GM19240 (cell line): ENCODE data around the gene SON.

Experiments used
- DNase-seq: peaks from one replicate; pipeline ENCODE4 v3.0.0; 2011; ENCODE audit warnings: low spot score; ENCODE audit not compliant: insufficient read length

SON gene

GRCh38 chr21:33544451-33545195 is 1.8 kb downstream of the SON start:
- no peak for DNase-seq

- DNase-seq = no peak
Measured at GRCh38 chr21:33546086-33546485, 3.2 kb downstream of the SON start.

GRCh38 chr21:33549848-33550771 is 7.3 kb downstream of the SON start:
- no peak for DNase-seq

GRCh38 chr21:33550772-33551660 is 8.2 kb downstream of the SON start:
- no peak for DNase-seq

DNA sequence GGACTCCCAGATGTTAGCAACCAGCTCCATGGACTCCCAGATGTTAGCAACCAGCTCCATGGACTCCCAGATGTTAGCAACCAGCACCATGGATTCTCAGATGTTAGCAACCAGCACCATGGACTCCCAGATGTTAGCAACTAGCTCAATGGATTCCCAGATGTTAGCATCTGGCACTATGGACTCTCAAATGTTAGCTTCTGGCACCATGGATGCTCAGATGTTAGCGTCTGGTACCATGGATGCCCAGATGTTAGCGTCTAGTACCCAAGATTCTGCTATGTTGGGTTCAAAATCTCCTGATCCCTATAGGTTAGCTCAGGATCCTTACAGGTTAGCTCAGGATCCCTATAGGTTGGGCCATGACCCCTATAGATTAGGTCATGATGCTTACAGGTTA is 8.8 kb downstream of the SON start:
- no peak for DNase-seq

DNA sequence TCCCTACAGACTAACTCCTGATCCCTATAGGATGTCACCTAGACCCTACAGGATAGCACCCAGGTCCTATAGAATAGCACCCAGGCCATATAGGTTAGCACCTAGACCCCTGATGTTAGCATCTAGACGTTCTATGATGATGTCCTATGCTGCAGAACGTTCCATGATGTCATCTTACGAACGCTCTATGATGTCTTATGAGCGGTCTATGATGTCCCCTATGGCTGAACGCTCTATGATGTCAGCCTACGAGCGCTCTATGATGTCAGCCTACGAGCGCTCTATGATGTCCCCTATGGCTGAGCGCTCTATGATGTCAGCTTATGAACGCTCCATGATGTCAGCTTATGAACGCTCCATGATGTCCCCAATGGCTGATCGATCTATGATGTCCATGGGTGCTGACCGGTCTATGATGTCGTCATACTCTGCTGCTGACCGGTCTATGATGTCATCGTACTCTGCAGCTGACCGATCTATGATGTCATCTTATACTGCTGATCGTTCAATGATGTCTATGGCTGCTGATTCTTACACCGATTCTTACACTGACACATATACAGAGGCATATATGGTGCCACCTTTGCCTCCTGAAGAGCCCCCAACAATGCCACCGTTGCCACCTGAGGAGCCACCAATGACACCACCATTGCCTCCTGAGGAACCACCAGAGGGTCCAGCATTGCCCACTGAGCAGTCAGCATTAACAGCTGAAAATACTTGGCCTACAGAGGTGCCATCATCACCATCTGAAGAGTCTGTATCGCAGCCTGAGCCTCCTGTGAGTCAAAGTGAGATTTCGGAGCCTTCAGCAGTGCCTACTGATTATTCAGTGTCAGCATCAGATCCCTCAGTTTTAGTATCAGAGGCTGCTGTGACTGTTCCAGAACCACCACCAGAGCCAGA is 9.5 kb downstream of the SON start:
- DNase-seq = no peak

DNA sequence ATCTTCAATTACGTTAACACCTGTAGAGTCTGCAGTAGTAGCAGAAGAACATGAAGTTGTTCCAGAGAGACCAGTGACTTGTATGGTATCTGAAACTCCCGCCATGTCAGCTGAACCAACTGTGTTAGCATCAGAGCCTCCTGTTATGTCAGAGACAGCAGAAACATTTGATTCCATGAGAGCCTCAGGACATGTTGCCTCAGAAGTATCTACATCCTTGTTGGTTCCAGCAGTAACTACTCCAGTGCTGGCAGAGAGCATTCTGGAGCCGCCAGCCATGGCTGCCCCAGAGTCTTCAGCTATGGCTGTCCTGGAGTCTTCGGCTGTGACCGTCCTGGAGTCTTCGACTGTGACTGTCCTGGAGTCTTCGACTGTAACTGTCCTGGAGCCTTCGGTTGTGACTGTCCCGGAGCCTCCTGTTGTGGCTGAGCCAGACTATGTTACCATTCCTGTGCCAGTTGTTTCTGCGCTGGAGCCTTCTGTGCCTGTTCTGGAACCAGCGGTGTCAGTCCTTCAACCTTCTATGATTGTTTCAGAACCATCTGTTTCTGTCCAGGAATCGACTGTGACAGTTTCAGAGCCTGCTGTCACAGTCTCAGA is 10.3 kb downstream of the SON start:
- no peak for DNase-seq

DNA sequence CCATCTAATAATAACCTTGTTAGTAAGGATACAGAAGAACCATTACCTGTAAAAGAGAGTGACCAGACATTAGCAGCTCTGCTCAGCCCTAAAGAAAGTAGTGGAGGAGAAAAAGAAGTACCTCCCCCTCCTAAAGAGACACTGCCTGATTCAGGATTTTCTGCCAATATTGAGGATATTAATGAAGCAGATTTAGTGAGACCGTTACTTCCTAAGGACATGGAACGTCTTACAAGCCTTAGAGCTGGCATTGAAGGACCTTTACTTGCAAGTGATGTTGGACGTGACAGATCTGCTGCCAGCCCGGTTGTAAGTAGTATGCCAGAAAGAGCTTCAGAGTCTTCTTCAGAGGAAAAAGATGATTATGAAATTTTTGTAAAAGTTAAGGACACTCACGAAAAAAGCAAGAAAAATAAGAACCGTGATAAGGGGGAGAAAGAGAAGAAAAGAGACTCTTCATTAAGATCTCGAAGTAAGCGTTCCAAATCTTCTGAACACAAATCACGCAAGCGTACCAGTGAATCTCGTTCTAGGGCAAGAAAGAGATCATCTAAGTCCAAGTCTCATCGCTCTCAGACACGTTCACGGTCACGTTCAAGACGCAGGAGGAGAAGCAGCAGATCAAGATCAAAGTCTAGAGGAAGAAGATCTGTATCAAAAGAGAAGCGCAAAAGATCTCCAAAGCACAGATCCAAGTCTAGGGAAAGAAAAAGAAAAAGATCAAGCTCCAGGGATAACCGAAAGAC is 11.6 kb downstream of the SON start:
- no peak for DNase-seq

DNA sequence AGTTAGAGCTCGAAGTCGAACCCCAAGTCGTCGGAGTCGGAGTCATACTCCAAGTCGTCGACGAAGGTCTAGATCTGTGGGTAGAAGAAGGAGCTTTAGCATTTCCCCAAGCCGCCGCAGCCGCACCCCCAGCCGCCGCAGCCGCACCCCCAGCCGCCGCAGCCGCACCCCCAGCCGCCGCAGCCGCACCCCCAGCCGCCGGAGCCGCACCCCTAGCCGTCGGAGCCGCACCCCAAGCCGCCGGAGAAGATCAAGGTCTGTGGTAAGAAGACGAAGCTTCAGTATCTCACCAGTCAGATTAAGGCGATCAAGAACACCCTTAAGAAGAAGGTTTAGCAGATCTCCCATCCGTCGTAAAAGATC is 12.1 kb downstream of the SON start:
- no peak for DNase-seq

DNA sequence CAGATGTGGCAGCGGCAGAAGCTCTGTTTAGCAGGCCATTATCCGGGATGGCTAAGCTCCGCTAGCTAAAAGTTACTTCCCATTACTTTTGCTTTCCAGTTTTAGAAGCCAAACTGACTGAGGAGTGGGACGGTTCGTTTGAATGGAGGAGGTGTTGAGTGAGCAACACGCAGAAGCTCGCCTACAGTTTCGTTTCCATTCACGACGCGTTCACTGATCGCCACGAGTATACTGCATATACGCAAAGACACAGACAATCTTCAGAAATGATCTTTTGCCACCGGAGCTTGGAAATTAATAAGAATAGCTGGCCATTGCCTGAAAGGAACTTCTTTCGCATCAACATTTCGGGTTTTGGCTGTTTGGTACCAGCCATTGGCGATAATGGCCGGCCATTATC is 14.6 kb downstream of the SON start:
- no peak for DNase-seq

DNA sequence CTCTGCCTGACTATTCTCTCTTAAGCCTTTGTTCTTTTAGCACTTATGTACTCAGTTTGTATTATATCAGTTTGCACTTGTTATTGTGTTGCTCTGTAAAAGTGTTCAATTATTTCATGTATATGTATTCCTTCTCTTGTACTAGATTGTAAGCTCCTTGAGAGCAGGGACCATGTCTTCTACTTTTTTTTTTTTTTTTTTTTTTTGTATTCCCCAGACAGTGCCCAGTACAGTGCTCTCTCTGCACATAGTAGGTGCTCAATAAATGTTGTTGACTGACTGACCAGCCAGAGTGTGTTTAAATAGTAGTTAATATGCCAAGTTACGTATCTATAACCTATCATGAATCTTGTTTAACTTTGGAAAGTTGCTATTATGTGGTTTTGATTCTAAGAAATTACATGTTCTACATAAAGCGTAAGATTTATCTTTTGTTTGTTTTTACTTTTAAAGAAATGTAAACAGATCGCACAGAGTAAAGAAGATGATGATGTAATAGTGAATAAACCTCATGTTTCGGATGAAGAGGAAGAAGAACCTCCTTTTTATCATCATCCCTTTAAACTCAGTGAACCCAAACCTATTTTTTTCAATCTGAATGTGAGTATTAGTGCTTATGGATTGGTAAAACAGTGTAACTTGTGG is 16.1 kb downstream of the SON start:
- DNase-seq = no peak

- no peak for DNase-seq
Measured at GRCh38 chr21:33559813-33560212, 17.0 kb downstream of the SON start.

DNA sequence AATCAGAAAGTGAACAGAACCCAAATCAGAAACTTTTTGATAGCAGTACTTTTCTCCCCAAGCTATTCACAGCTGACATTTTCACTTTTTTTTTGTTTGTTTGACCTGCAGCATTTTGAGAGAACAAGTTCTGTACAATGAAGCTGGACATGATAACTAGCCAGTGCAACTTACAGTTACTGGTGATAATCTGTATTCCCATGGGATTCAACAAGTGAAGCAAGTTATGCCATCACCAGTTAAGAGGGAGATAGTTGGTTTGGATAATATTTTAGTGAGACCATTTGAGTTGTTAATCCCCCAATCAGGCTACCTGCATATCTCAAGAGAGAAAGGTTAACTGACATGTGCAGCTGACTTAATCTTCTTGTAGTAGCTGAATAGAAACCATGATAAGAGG is 18.1 kb downstream of the SON start:
- DNase-seq = no peak

GRCh38 chr21:33561373-33561772 is 18.5 kb downstream of the SON start:
- DNase-seq = no peak

DNA sequence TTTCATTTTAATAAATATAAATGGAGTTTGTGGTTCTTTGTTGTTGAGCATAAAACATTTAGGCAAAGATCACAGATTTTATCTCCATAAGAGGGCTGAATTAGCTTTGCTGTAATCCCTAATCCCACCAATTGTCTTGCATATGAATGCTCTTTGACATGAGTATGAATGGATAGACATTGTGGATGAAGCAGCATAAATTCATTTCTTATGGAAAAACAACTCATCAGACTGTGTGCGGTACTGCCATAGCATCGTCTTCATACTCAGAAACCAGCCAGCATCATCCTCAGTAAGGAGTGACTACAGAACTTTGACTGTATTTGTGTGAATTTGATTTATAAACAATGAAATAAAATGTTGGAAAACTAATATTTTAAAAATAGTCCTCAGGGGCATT is 19.6 kb downstream of the SON start:
- no peak for DNase-seq

- no peak for DNase-seq
Measured at GRCh38 chr21:33566514-33566913, 23.7 kb downstream of the SON start.

DNA sequence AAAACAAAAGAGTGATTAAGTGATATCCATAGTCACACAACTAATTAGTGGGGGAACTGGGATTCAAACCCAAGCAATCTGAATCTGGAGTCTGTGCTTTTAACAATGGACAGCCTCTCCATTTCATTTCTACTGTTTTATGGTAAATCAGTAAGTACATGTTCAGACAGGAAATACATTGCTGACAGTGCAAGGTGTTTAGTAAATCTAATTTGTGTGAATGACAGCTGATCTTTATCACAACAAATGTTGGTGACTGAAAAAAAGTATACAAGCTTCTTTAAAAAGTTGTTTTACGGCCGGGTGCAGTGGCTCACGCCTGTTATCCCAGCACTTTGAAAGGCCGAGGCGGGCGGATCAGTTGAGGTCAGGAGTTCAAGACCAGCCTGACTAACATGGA is 25.1 kb downstream of the SON start:
- no peak for DNase-seq

DNA sequence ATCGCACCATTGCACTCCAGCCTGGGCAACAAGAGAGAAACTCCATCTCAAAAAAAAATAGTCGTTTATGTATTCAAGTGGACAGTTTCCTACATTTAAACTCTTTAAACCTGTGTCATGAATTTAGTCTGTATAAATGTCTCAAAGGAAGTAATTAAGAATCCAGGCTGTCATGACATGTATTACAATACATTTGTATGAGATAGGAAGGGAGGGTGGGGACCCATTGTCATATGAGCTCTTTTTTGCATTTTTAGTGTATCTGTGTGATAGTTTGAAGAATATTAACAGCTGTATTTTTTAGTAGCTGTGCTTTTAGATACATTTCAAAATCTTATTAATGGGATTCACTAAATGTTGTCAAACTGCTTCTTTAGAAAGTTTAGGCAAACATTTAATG is 25.6 kb downstream of the SON start:
- no peak for DNase-seq

GRCh38 chr21:33569991-33570390 is 27.2 kb downstream of the SON start:
- DNase-seq = no peak
